ENCODE data around the gene PRKAB2.

The PRKAB2 gene

GRCh38 chr1:147213271-147213670 is 41.0 kb upstream of the PRKAB2 start:
- no peak overlapping the region for H3K27ac ChIP-seq
- TF ChIP-seq CTCF (conservative IDR thresholded peaks at IDR 0.05) (no peak), ZFX (IDR thresholded peaks at IDR 0.05) (no peak)

- TF ChIP-seq ZFX (IDR thresholded peaks at IDR 0.05) (no peak), CTCF (conservative IDR thresholded peaks at IDR 0.05) (no peak)
- H3K27ac ChIP-seq, result no peak overlapping the region
Measured at GRCh38 chr1:147211577-147211976, 39.3 kb upstream of the PRKAB2 start.

GRCh38 chr1:147210987-147211386 is 38.7 kb upstream of the PRKAB2 start:
- no peak for TF ChIP-seq CTCF (conservative IDR thresholded peaks at IDR 0.05)
- TF ChIP-seq ZFX (IDR thresholded peaks at IDR 0.05), result no peak
- no peak overlapping the region for H3K27ac ChIP-seq

GRCh38 chr1:147209825-147210821 is 37.9 kb upstream of the PRKAB2 start:
- TF ChIP-seq CTCF (conservative IDR thresholded peaks at IDR 0.05) (no peak), ZFX (IDR thresholded peaks at IDR 0.05) (no peak)
- no peak overlapping the region for H3K27ac ChIP-seq

GRCh38 chr1:147208619-147209018 is 36.3 kb upstream of the PRKAB2 start:
- TF ChIP-seq ZFX (IDR thresholded peaks at IDR 0.05), result no peak
- no peak for TF ChIP-seq CTCF (conservative IDR thresholded peaks at IDR 0.05)
- no peak overlapping the region for H3K27ac ChIP-seq

- H3K27ac ChIP-seq, result no peak overlapping the region
- no peak for TF ChIP-seq CTCF (conservative IDR thresholded peaks at IDR 0.05)
Measured at GRCh38 chr1:147207192-147207591, 34.9 kb upstream of the PRKAB2 start.

- TF ChIP-seq ZFX (IDR thresholded peaks at IDR 0.05) (no peak), CTCF (conservative IDR thresholded peaks at IDR 0.05) (no peak)
- H3K27ac ChIP-seq, result no peak overlapping the region
Measured at GRCh38 chr1:147204080-147204479, 31.8 kb upstream of the PRKAB2 start.
